Measurements from ENCODE around the gene RAMACL. TPM values are rescaled to one million over a fixed set of nuclear protein-coding genes. Genes with fewer than 3 reads are reported as not detected.

RAMACL gene
- polyA plus RNA-seq, 1 donor from 2014 or later: 1.9 TPM

- Histone ChIP-seq H3K4me3 (ENCODE audit: low read length) (no peak overlapping the region), H3F3A (ENCODE audit: insufficient read depth, low read length, poor library complexity, severe bottlenecking) (no peaks in the 10 kb centered on the region), H3K36me3 (ENCODE audit: insufficient read depth, low read length) (peaks cover 4% of the 10 kb centered on the region), H3K9me2 (ENCODE audit: insufficient read depth, low read length) (no peaks in the 10 kb centered on the region), H3K9ac (ENCODE audit: low read length) (no peak overlapping the region), H3K27me3 (ENCODE audit: insufficient read depth, low read depth, low read length) (no peaks in the 10 kb centered on the region), H3K79me2 (replicated peaks; ENCODE audit: insufficient read depth, low read length) (peaks cover 6% of the 10 kb centered on the region), H4K20me1 (ENCODE audit: insufficient read depth) (no peaks in the 10 kb centered on the region), H3K9me3 (ENCODE audit: low read length) (peaks cover 6% of the 10 kb centered on the region), H3K27ac (ENCODE audit: low read length) (no peak overlapping the region), H3K4me2 (ENCODE audit: low read length) (no peak overlapping the region), H2AFZ (ENCODE audit: low read depth, low read length) (no peak overlapping the region)
- TF ChIP-seq POLR2AphosphoS5 (IDR thresholded peaks at IDR 0.05): no peak
Measured at GRCh38 chr6:166556336-166556735, 30.1 kb downstream of the RAMACL start.

GRCh38 chr6:166555086-166555485, 31.4 kb downstream of the RAMACL start:
- H3K4me3 ChIP-seq (ENCODE audit: low read length): no peak overlapping the region
- H3K9me3 ChIP-seq (ENCODE audit: low read length): peaks cover 6% of the 10 kb centered on the region
- no peaks in the 10 kb centered on the region for H3K36me3 ChIP-seq (ENCODE audit: insufficient read depth, low read length)
- TF ChIP-seq EZH2 (IDR thresholded peaks at IDR 0.05; ENCODE audit: borderline replicate concordance, insufficient read depth, low read length, poor library complexity, severe bottlenecking) (no peak), SMC3 (conservative IDR thresholded peaks at IDR 0.05; ENCODE audit: poor library complexity) (no peak), RAD21 (conservative IDR thresholded peaks at IDR 0.05) (no peak), POLR2AphosphoS5 (IDR thresholded peaks at IDR 0.05) (no peak), EP300 (conservative IDR thresholded peaks at IDR 0.05; ENCODE audit: poor library complexity, severe bottlenecking) (no peak), TAF1 (IDR thresholded peaks at IDR 0.05; ENCODE audit: low read depth) (no peak), MXI1 (conservative IDR thresholded peaks at IDR 0.05; ENCODE audit: poor library complexity, severe bottlenecking) (no peak)
- TF ChIP-seq, protein P1, sequence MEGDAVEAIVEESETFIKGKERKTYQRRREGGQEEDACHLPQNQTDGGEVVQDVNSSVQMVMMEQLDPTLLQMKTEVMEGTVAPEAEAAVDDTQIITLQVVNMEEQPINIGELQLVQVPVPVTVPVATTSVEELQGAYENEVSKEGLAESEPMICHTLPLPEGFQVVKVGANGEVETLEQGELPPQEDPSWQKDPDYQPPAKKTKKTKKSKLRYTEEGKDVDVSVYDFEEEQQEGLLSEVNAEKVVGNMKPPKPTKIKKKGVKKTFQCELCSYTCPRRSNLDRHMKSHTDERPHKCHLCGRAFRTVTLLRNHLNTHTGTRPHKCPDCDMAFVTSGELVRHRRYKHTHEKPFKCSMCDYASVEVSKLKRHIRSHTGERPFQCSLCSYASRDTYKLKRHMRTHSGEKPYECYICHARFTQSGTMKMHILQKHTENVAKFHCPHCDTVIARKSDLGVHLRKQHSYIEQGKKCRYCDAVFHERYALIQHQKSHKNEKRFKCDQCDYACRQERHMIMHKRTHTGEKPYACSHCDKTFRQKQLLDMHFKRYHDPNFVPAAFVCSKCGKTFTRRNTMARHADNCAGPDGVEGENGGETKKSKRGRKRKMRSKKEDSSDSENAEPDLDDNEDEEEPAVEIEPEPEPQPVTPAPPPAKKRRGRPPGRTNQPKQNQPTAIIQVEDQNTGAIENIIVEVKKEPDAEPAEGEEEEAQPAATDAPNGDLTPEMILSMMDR (IDR thresholded peaks at IDR 0.05; ENCODE audit: poor library complexity, severe bottlenecking): no peak
- TF ChIP-seq, protein P2, sequence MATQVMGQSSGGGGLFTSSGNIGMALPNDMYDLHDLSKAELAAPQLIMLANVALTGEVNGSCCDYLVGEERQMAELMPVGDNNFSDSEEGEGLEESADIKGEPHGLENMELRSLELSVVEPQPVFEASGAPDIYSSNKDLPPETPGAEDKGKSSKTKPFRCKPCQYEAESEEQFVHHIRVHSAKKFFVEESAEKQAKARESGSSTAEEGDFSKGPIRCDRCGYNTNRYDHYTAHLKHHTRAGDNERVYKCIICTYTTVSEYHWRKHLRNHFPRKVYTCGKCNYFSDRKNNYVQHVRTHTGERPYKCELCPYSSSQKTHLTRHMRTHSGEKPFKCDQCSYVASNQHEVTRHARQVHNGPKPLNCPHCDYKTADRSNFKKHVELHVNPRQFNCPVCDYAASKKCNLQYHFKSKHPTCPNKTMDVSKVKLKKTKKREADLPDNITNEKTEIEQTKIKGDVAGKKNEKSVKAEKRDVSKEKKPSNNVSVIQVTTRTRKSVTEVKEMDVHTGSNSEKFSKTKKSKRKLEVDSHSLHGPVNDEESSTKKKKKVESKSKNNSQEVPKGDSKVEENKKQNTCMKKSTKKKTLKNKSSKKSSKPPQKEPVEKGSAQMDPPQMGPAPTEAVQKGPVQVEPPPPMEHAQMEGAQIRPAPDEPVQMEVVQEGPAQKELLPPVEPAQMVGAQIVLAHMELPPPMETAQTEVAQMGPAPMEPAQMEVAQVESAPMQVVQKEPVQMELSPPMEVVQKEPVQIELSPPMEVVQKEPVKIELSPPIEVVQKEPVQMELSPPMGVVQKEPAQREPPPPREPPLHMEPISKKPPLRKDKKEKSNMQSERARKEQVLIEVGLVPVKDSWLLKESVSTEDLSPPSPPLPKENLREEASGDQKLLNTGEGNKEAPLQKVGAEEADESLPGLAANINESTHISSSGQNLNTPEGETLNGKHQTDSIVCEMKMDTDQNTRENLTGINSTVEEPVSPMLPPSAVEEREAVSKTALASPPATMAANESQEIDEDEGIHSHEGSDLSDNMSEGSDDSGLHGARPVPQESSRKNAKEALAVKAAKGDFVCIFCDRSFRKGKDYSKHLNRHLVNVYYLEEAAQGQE (IDR thresholded peaks at IDR 0.05; ENCODE audit: borderline replicate concordance): no peak
- no peak overlapping the region for H3K9ac ChIP-seq (ENCODE audit: low read length)
- H3K27me3 ChIP-seq (ENCODE audit: insufficient read depth, low read depth, low read length): no peaks in the 10 kb centered on the region
- no peak overlapping the region for H3K4me2 ChIP-seq (ENCODE audit: low read length)
- H4K20me1 ChIP-seq (ENCODE audit: insufficient read depth): no peaks in the 10 kb centered on the region
- H3K9me2 ChIP-seq (ENCODE audit: insufficient read depth, low read length): no peaks in the 10 kb centered on the region
- no peak overlapping the region for H3K27ac ChIP-seq (ENCODE audit: low read length)
- H2AFZ ChIP-seq (ENCODE audit: low read depth, low read length): no peak overlapping the region
- no peaks in the 10 kb centered on the region for H3F3A ChIP-seq (ENCODE audit: insufficient read depth, low read length, poor library complexity, severe bottlenecking)
- peaks cover 11% of the 10 kb centered on the region for H3K79me2 ChIP-seq (replicated peaks; ENCODE audit: insufficient read depth, low read length)

- Histone ChIP-seq H2AFZ (ENCODE audit: low read depth, low read length) (no peak overlapping the region), H3K9me3 (ENCODE audit: low read length) (peaks cover under 1% of the 10 kb centered on the region), H3K36me3 (ENCODE audit: insufficient read depth, low read length) (no peaks in the 10 kb centered on the region), H3K4me2 (ENCODE audit: low read length) (no peak overlapping the region), H3K4me3 (ENCODE audit: low read length) (no peak overlapping the region), H3K79me2 (replicated peaks; ENCODE audit: insufficient read depth, low read length) (peaks cover 11% of the 10 kb centered on the region), H3K9me2 (ENCODE audit: insufficient read depth, low read length) (no peaks in the 10 kb centered on the region), H3K27me3 (ENCODE audit: insufficient read depth, low read depth, low read length) (no peaks in the 10 kb centered on the region), H3F3A (ENCODE audit: insufficient read depth, low read length, poor library complexity, severe bottlenecking) (no peaks in the 10 kb centered on the region), H3K27ac (ENCODE audit: low read length) (no peak overlapping the region), H4K20me1 (ENCODE audit: insufficient read depth) (no peaks in the 10 kb centered on the region), H3K9ac (ENCODE audit: low read length) (no peak overlapping the region)
- TF ChIP-seq MXI1 (conservative IDR thresholded peaks at IDR 0.05; ENCODE audit: poor library complexity, severe bottlenecking): no peak
Measured at GRCh38 chr6:166554316-166554715, 32.2 kb downstream of the RAMACL start.
